ENCODE data around the gene SS18L1. TPM values are rescaled to one million over a fixed set of nuclear protein-coding genes. Genes with fewer than 3 reads are reported as not detected.

Gene SS18L1
- polyA plus RNA-seq, 1 of the 3 experiments (the other 2 are of a cell fraction) = 10.7 TPM

DNA sequence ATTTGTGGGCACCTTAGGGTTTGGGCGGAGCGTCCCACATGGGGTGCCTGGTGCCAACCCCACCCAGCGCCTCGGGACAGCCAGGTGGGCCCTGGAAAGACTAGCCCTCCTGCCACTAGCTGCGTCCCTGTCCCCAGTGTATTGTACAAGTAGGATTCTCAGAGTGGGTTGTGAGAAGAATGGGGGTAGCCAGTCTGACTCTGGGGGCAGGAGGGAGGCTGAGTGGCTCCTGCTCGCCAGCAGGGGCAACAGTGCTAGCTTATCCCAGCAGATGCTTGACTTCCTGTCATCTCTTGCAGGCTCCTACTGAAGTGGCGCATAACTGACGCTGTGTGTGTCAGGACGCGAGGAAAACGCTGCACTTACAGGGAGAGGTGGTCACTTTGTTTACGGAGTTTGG lies 9.7 kb upstream of the SS18L1 start:
- peak; percentile 56 for DNase-seq
- WGBS (ENCODE audit: low lambda C conversion rate) = 97% methylated on average over 7 of the region's 12 CpGs
- peaks cover 23% of the 10 kb centered on the region; the same call in 1 of the 2 replicates for H3K79me2 ChIP-seq (ENCODE audit: insufficient read depth)
- H3K9me3 ChIP-seq = no peaks in the 10 kb centered on the region
- peaks cover 49% of the 10 kb centered on the region for H4K20me1 ChIP-seq (ENCODE audit: insufficient read depth)
- H2AFZ ChIP-seq (ENCODE audit: low read depth) = no peak overlapping the region
- CTCF ChIA-PET = interaction anchor here (0.9 to 11.1 kb wide), 5 partner anchors 10 to 124 kb away, joined by 3 to 130 read pairs (median 4); no protein-coding TSS in a partner anchor
- H3F3A ChIP-seq (replicated peaks; ENCODE audit: insufficient read depth) = peaks cover 37% of the 10 kb centered on the region
- H3K27me3 ChIP-seq (ENCODE audit: insufficient read depth) = no peaks in the 10 kb centered on the region
- no peak overlapping the region; a peak in 1 of 4 replicates for H3K27ac ChIP-seq (ENCODE audit: low read depth in 2 of 2, low read length in 1 of 2)
- H3K4me3 ChIP-seq (ENCODE audit: low read depth in 2 of 2, low read length in 1 of 2) = no peak overlapping the region
- peaks cover 49 to 94% of the 10 kb centered on the region in 2 experiments for H3K36me3 ChIP-seq (replicated peaks in 1 of 2; ENCODE audit: control insufficient read depth in 1 of 2, insufficient read depth in 2 of 2, low read length in 1 of 2)
- no peak overlapping the region for H3K9ac ChIP-seq
- H3K4me1 ChIP-seq (ENCODE audit: control insufficient read depth in 1 of 2, insufficient read depth in 2 of 2, low read depth in 1 of 2, low read length in 1 of 2) = no peaks in the 10 kb centered on the region; a peak in 1 of 4 replicates
- POLR2A ChIA-PET = interaction anchor here (1.1 kb wide), 1 partner anchor 123 kb away, joined by 3 read pairs; no protein-coding TSS in a partner anchor
- no peaks in the 10 kb centered on the region for H3K9me2 ChIP-seq
- TF ChIP-seq GATA2 (CRISPR knock-in tag; IDR thresholded peaks at IDR 0.05) = no peak
- TF ChIP-seq, protein P1, sequence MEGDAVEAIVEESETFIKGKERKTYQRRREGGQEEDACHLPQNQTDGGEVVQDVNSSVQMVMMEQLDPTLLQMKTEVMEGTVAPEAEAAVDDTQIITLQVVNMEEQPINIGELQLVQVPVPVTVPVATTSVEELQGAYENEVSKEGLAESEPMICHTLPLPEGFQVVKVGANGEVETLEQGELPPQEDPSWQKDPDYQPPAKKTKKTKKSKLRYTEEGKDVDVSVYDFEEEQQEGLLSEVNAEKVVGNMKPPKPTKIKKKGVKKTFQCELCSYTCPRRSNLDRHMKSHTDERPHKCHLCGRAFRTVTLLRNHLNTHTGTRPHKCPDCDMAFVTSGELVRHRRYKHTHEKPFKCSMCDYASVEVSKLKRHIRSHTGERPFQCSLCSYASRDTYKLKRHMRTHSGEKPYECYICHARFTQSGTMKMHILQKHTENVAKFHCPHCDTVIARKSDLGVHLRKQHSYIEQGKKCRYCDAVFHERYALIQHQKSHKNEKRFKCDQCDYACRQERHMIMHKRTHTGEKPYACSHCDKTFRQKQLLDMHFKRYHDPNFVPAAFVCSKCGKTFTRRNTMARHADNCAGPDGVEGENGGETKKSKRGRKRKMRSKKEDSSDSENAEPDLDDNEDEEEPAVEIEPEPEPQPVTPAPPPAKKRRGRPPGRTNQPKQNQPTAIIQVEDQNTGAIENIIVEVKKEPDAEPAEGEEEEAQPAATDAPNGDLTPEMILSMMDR (IDR thresholded peaks at IDR 0.05) = peak; percentile 28
- H3K4me2 ChIP-seq = no peak overlapping the region

- H3K4me1 ChIP-seq (ENCODE audit: control insufficient read depth in 1 of 2, insufficient read depth in 2 of 2, low read depth in 1 of 2, low read length in 1 of 2) = no peaks in the 10 kb centered on the region; a peak in 1 of 4 replicates
- H3F3A ChIP-seq (replicated peaks; ENCODE audit: insufficient read depth) = peaks cover 37% of the 10 kb centered on the region
- H3K27me3 ChIP-seq (ENCODE audit: insufficient read depth) = no peaks in the 10 kb centered on the region
- peak; percentile 44 for TF ChIP-seq POLR2AphosphoS5 (IDR thresholded peaks at IDR 0.05; ENCODE audit: low read depth, low read length)
- TF ChIP-seq FOSL2 (IDR thresholded peaks at IDR 0.05; ENCODE audit: borderline replicate concordance, low read depth) = no peak
- no peak overlapping the region for H3K9ac ChIP-seq
- H4K20me1 ChIP-seq (ENCODE audit: insufficient read depth) = peaks cover 56% of the 10 kb centered on the region
- no peak overlapping the region for H2AFZ ChIP-seq (ENCODE audit: low read depth)
- H3K36me3 ChIP-seq (replicated peaks in 1 of 2; ENCODE audit: control insufficient read depth in 1 of 2, insufficient read depth in 2 of 2, low read length in 1 of 2) = peaks cover 51 to 94% of the 10 kb centered on the region in 2 experiments
- CTCF ChIA-PET = interaction anchor here (1.3 to 11.1 kb wide), 7 partner anchors 9 to 146 kb away, joined by 3 to 130 read pairs (median 4); no protein-coding TSS in a partner anchor
- peaks cover 32% of the 10 kb centered on the region for H3K79me2 ChIP-seq (ENCODE audit: insufficient read depth)
- DNase-seq = no peak
- no peak overlapping the region for H3K4me3 ChIP-seq (ENCODE audit: low read depth in 2 of 2, low read length in 1 of 2)
- no peak overlapping the region for H3K4me2 ChIP-seq
- H3K9me2 ChIP-seq = no peaks in the 10 kb centered on the region
- no peaks in the 10 kb centered on the region for H3K9me3 ChIP-seq
- H3K27ac ChIP-seq (ENCODE audit: low read depth in 2 of 2, low read length in 1 of 2) = no peak overlapping the region
- WGBS (ENCODE audit: low lambda C conversion rate) = 79% methylated on average over 8 of the region's 11 CpGs
- POLR2A ChIA-PET = no interaction called here
These were observed 8.8 kb upstream of the SS18L1 start for GRCh38 chr20:62134735-62135231.

GRCh38 chr20:62135573-62136266 lies 7.8 kb upstream of the SS18L1 start:
- POLR2A ChIA-PET = interaction anchor here (1.5 kb wide), 1 partner anchor 125 kb away, joined by 6 read pairs; no protein-coding TSS in a partner anchor
- H4K20me1 ChIP-seq (ENCODE audit: insufficient read depth) = peaks cover 66% of the 10 kb centered on the region

More at GRCh38 chr20:62135573-62136266, 7.8 kb upstream of the SS18L1 start:
- no peak overlapping the region for H3K4me3 ChIP-seq (ENCODE audit: low read depth in 2 of 2, low read length in 1 of 2)
- H3K36me3 ChIP-seq (replicated peaks in 1 of 2; ENCODE audit: control insufficient read depth in 1 of 2, insufficient read depth in 2 of 2, low read length in 1 of 2) = peaks cover 57 to 91% of the 10 kb centered on the region in 2 experiments
- 0 out of 4 replicates have a peak overlapping the region, but pooled peaks of 1 of the 2 experiments have one; percentile 3 for H3K27ac ChIP-seq (ENCODE audit: low read depth in 2 of 2, low read length in 1 of 2)
- 95% methylated on average over 8 of the region's 8 CpGs for WGBS (ENCODE audit: low lambda C conversion rate)
- no peaks in the 10 kb centered on the region for H3K9me3 ChIP-seq
- CTCF ChIA-PET = interaction anchor here (0.6 to 11.1 kb wide), 20 partner anchors 8 to 265 kb away, joined by 3 to 130 read pairs (median 4); no protein-coding TSS in a partner anchor
- H3K9ac ChIP-seq = no peak overlapping the region
- no peaks in the 10 kb centered on the region for H3K27me3 ChIP-seq (ENCODE audit: insufficient read depth)
- H3K4me2 ChIP-seq = no peak overlapping the region
- TF ChIP-seq JUND (IDR thresholded peaks at IDR 0.05) (0 out of 2 replicates have a peak, but pooled peaks have one; percentile 0), TAF1 (IDR thresholded peaks at IDR 0.05; ENCODE audit: borderline replicate concordance, low read depth, low read length) (no peak)
- no peak for DNase-seq
- H3K79me2 ChIP-seq (ENCODE audit: insufficient read depth) = peaks cover 35% of the 10 kb centered on the region
- H2AFZ ChIP-seq (ENCODE audit: low read depth) = no peak overlapping the region
- H3F3A ChIP-seq (replicated peaks; ENCODE audit: insufficient read depth) = peaks cover 37% of the 10 kb centered on the region
- H3K9me2 ChIP-seq = no peaks in the 10 kb centered on the region
- H3K4me1 ChIP-seq (ENCODE audit: control insufficient read depth in 1 of 2, insufficient read depth in 2 of 2, low read depth in 1 of 2, low read length in 1 of 2) = peaks cover 3% of the 10 kb centered on the region in 2 experiments; a peak in 2 of 4 replicates

Measured in SK-N-SH (cell line).